ENCODE data around the gene PATJ. TPM values are rescaled to one million over a fixed set of nuclear protein-coding genes. Genes with fewer than 3 reads are reported as not detected.
A peak's percentile ranks its signal among the peaks of the same experiment; 100 is the strongest.
"Not testable (repeated sequence)": the region's sequence is repeated elsewhere in the genome, so short reads cannot be mapped to it uniquely, and the experiment has no call there.

The PATJ gene
- total RNA-seq, 1 experiment from 2014 or later: 48.8 TPM

- no peak for TF ChIP-seq CBX3 (IDR thresholded peaks at IDR 0.05; ENCODE audit: low read depth)
- TF ChIP-seq ZFX (IDR thresholded peaks at IDR 0.05): no peak
These were observed 33.0 kb upstream of the PATJ start (continued) for GRCh38 chr1:61708953-61709907.

GRCh38 chr1:61709908-61710289 lies 32.4 kb upstream of the PATJ start:
- H3K4me2 ChIP-seq (ENCODE audit: low read length): no peak overlapping the region
- no peak for ATAC-seq
- no peaks in the 10 kb centered on the region for H3K9me2 ChIP-seq (ENCODE audit: insufficient read depth)
- ChIA-PET CTCF (no interaction called here), POLR2A (no interaction called here), RAD21 (ENCODE audit: low non-redundant PET in 1 of 2, low total read pairs in 2 of 2, uncharacterized antibody in 2 of 2, unreplicated experiment in 2 of 2) (no interaction called here)
- TF ChIP-seq CEBPB (IDR thresholded peaks at IDR 0.05; ENCODE audit: low read depth): no peak
- no peak overlapping the region for H3K27ac ChIP-seq (ENCODE audit: low read depth, low read length)
- H2AFZ ChIP-seq (ENCODE audit: low read depth, low read length, poor library complexity, severe bottlenecking): no peak overlapping the region
- no TSS peak for BruUV-seq (replicated peaks)
- H3K4me1 ChIP-seq (ENCODE audit: control insufficient read depth in 1 of 2, insufficient read depth in 2 of 2, low read length in 2 of 2): no peaks in the 10 kb centered on the region; a peak in 1 of 4 replicates
- H3K9ac ChIP-seq (ENCODE audit: low read length): no peak overlapping the region
- H4K20me1 ChIP-seq (ENCODE audit: insufficient read depth): no peaks in the 10 kb centered on the region
- no peak overlapping the region for H3K4me3 ChIP-seq (replicated peaks in 1 of 2; ENCODE audit: low read depth in 1 of 2, low read length in 2 of 2)
- no peaks in the 10 kb centered on the region for H3K9me3 ChIP-seq (ENCODE audit: control insufficient read depth in 1 of 2, insufficient read depth in 1 of 2, low read depth in 1 of 2, low read length in 2 of 2)
- peaks cover 10 to 11% of the 10 kb centered on the region in 2 experiments; a peak in 3 of 4 replicates for H3K36me3 ChIP-seq (ENCODE audit: control insufficient read depth in 1 of 2, insufficient read depth in 2 of 2, low read length in 2 of 2)
- intact Hi-C loops (cut with micrococcal nuclease): no loop called here
- H3K27me3 ChIP-seq (ENCODE audit: insufficient read depth, low read length): no peaks in the 10 kb centered on the region
- H3K79me2 ChIP-seq (ENCODE audit: insufficient read depth, low read length): peaks cover 54% of the 10 kb centered on the region
- no peak for DNase-seq (ENCODE audit: low read depth, low spot score)

- H3K27ac ChIP-seq (ENCODE audit: low read depth, low read length); DNase-seq (ENCODE audit: low read depth, low spot score); CTCF ChIA-PET; H3K9me2 ChIP-seq (ENCODE audit: insufficient read depth); BruUV-seq (replicated peaks); H3K9me3 ChIP-seq (ENCODE audit: control insufficient read depth in 1 of 2, insufficient read depth in 1 of 2, low read depth in 1 of 2, low read length in 2 of 2); H2AFZ ChIP-seq (ENCODE audit: low read depth, low read length, poor library complexity, severe bottlenecking); H3K4me1 ChIP-seq (ENCODE audit: control insufficient read depth in 1 of 2, insufficient read depth in 2 of 2, low read length in 2 of 2); POLR2A ChIA-PET; RAD21 ChIA-PET (ENCODE audit: low non-redundant PET in 1 of 2, low total read pairs in 2 of 2, uncharacterized antibody in 2 of 2, unreplicated experiment in 2 of 2); intact Hi-C loops (cut with micrococcal nuclease); H3K27me3 ChIP-seq (ENCODE audit: insufficient read depth, low read length); H3K4me2 ChIP-seq (ENCODE audit: low read length); H3K9ac ChIP-seq (ENCODE audit: low read length); H4K20me1 ChIP-seq (ENCODE audit: insufficient read depth); H3K4me3 ChIP-seq (replicated peaks in 1 of 2; ENCODE audit: low read depth in 1 of 2, low read length in 2 of 2): not testable (repeated sequence)
- peak; percentile 38; the same call in 1 of the 2 replicates for ATAC-seq
- peaks cover 10% of the 10 kb centered on the region in 2 experiments; a peak in 3 of 4 replicates for H3K36me3 ChIP-seq (ENCODE audit: control insufficient read depth in 1 of 2, insufficient read depth in 2 of 2, low read length in 2 of 2)
- H3K79me2 ChIP-seq (ENCODE audit: insufficient read depth, low read length): peaks cover 64% of the 10 kb centered on the region
These were observed 31.0 kb upstream of the PATJ start for GRCh38 chr1:61711257-61711656.
